GM12878 (cell line): Measurements from ENCODE around the gene IMMP2L. TPM values are rescaled to one million over a fixed set of nuclear protein-coding genes. Genes with fewer than 3 reads are reported as not detected.

ENCODE experiments used
- ATAC-seq: fragments of 200-7000 bp; cut with Tn5 transposase; 3 replicates; pipeline ENCODE4 v1.9.1; 2020; ENCODE audit warnings: mild to moderate bottlenecking, moderate library complexity
- BruUV-seq: library from RNA; stranded (reverse); fragments of 400-500 nt; replicated peaks from 2 replicates; lab custom pipeline; 2021; lab: Mats Ljungman, UMichigan
- CTCF ChIA-PET: fragments of 300-600 bp; sonication (Branson Sonifier 250); formaldehyde crosslinking; extraction: SDS; loops from one replicate; lab custom pipeline; 2021; ENCODE audit warnings: inconsistent platforms; lab: Yijun Ruan, JAX
- POLR2A ChIA-PET: fragments of 350-600 bp; formaldehyde crosslinking; extraction: SDS; loops from one replicate; lab custom pipeline; 2021; ENCODE audit warnings: inconsistent platforms; lab: Charles Lee
- RAD21 ChIA-PET: fragments of 300-600 bp; sonication (Branson Sonifier 250); formaldehyde crosslinking; loops from one replicate; lab custom pipeline; 2023; ENCODE audit warnings: antibody characterized with exemption; ENCODE audit not compliant: unreplicated experiment; lab: Charles Lee
- SMC1A ChIA-PET: fragments of 300-600 bp; sonication (Branson Sonifier 250); formaldehyde crosslinking; loops from one replicate; lab custom pipeline; 2023; ENCODE audit not compliant: unreplicated experiment, uncharacterized antibody; lab: Charles Lee
- DNase-seq: peaks from one replicate; pipeline ENCODE4 v3.0.0-alpha.2; 2011; ENCODE audit warnings: low read depth, low spot score
- FAIRE-seq: peaks from 3 replicates; lab custom pipeline; 2011; peaks lifted over from hg19 to GRCh38; lab: Jason Lieb, UNC
- H2AFZ ChIP-seq: 2 replicates; pipeline ENCODE4 v1.6.0; 2011; ENCODE audit warnings: low read depth, low read length, control low read depth; ENCODE audit not compliant: control insufficient read depth
- H3K27ac ChIP-seq: 2 replicates; pipeline ENCODE4 v1.5.1; 2011; ENCODE audit warnings: control low read depth; ENCODE audit not compliant: control insufficient read depth, insufficient read depth
- H3K27me3 ChIP-seq, 2 experiments: replicated peaks in 1 of 2; 2 replicates each; pipeline versions ENCODE4 v1.6.0 to v1.6.1; 2011; ENCODE audit warnings: low read length in 1 of 2; ENCODE audit not compliant: control insufficient read depth in 2 of 2, insufficient read depth in 2 of 2
- H3K36me3 ChIP-seq, 2 experiments: 2 replicates each; pipeline ENCODE4 v1.5.1; 2011; ENCODE audit warnings: low read length in 1 of 2; ENCODE audit not compliant: control insufficient read depth in 2 of 2, insufficient read depth in 2 of 2
- H3K4me1 ChIP-seq: 2 replicates; pipeline ENCODE4 v1.6.1; 2011; ENCODE audit warnings: mild to moderate bottlenecking, low read length, moderate library complexity, mixed read lengths; ENCODE audit not compliant: control insufficient read depth, insufficient read depth
- H3K4me2 ChIP-seq: 2 replicates; pipeline ENCODE4 v1.6.0; 2011; ENCODE audit warnings: control low read depth; ENCODE audit not compliant: control insufficient read depth, insufficient read depth
- H3K4me3 ChIP-seq: fragments of 200-600 bp; sonication (generic); 2 replicates; pipeline ENCODE4 v1.5.1; 2016
- H3K79me2 ChIP-seq: 2 replicates; pipeline ENCODE4 v1.6.0; 2011; ENCODE audit warnings: low read length; ENCODE audit not compliant: control insufficient read depth, insufficient read depth
- H3K9ac ChIP-seq: 2 replicates; pipeline ENCODE4 v1.8.0; 2011; ENCODE audit warnings: low read length, control low read depth, mixed read lengths; ENCODE audit not compliant: control insufficient read depth, insufficient read depth
- H3K9me3 ChIP-seq: replicated peaks from 3 replicates; pipeline ENCODE4 v1.5.1; 2011; ENCODE audit warnings: mild to moderate bottlenecking, low read length; ENCODE audit not compliant: control insufficient read depth, insufficient read depth
- H4K20me1 ChIP-seq: 2 replicates; pipeline ENCODE4 v1.6.0; 2011; ENCODE audit not compliant: control insufficient read depth, insufficient read depth
- ASH2L ChIP-seq: fragments of 300-600, 200-600 bp; sonication (generic); IDR thresholded peaks from 2 replicates; pipeline ENCODE4 v1.6.1; 2017; ENCODE audit warnings: low read depth, mild to moderate bottlenecking, borderline replicate concordance
- BCL11A ChIP-seq: IDR thresholded peaks from 2 replicates; pipeline ENCODE4 v1.6.1; 2011; ENCODE audit warnings: low read depth, low read length
- CREM ChIP-seq: IDR thresholded peaks from 2 replicates; pipeline ENCODE4 v1.6.1; 2014; ENCODE audit warnings: antibody characterized with exemption, low read depth
- GABPA ChIP-seq: IDR thresholded peaks from 2 replicates; pipeline ENCODE4 v1.6.1; 2014; ENCODE audit warnings: antibody characterized with exemption, low read depth, mild to moderate bottlenecking, inconsistent platforms
- HDGF ChIP-seq: fragments of 450-650 bp; IDR thresholded peaks from 2 replicates; pipeline ENCODE4 v1.6.1; 2016; ENCODE audit warnings: antibody characterized with exemption
- JUNB ChIP-seq: IDR thresholded peaks from 2 replicates; pipeline ENCODE4 v1.6.1; 2016; ENCODE audit warnings: antibody characterized with exemption, mild to moderate bottlenecking
- KLF5 ChIP-seq: fragments of 450-650 bp; IDR thresholded peaks from 2 replicates; pipeline ENCODE4 v1.6.1; 2014; ENCODE audit warnings: mild to moderate bottlenecking; ENCODE audit not compliant: partially characterized antibody
- MYC ChIP-seq: IDR thresholded peaks from 2 replicates; pipeline ENCODE4 v1.6.1; 2011; ENCODE audit warnings: mild to moderate bottlenecking, low read length, moderate library complexity, inconsistent platforms; ENCODE audit not compliant: insufficient read depth, insufficient replicate concordance, insufficient read length, severe bottlenecking
- POLR2AphosphoS5 ChIP-seq: IDR thresholded peaks from 2 replicates; pipeline ENCODE4 v1.6.1; 2011; ENCODE audit warnings: mild to moderate bottlenecking, low read length, inconsistent platforms
- RAD21 ChIP-seq: IDR thresholded peaks from 2 replicates; pipeline ENCODE4 v1.6.1; 2011; ENCODE audit warnings: mild to moderate bottlenecking, low read depth, low read length, moderate library complexity; ENCODE audit not compliant: insufficient read depth
- RB1 ChIP-seq: fragments of 450-650 bp; formaldehyde crosslinking; IDR thresholded peaks from 2 replicates; pipeline ENCODE4 v1.6.1; 2017; ENCODE audit warnings: mild to moderate bottlenecking, borderline replicate concordance
- RELA ChIP-seq: fragments of 450-650 bp; IDR thresholded peaks from 2 replicates; pipeline ENCODE4 v1.8.0; 2014; ENCODE audit warnings: borderline replicate concordance; ENCODE audit not compliant: partially characterized antibody
- SREBF2 ChIP-seq: IDR thresholded peaks from 2 replicates; pipeline ENCODE4 v1.6.1; 2012; ENCODE audit warnings: mild to moderate bottlenecking, low read length
- SUPT20H ChIP-seq: IDR thresholded peaks from 2 replicates; pipeline ENCODE4 v1.6.1; 2011; ENCODE audit warnings: low read depth, mild to moderate bottlenecking, low read length, moderate library complexity, borderline replicate concordance; ENCODE audit not compliant: control insufficient read depth
- TCF12 ChIP-seq: IDR thresholded peaks from 2 replicates; pipeline ENCODE4 v1.6.1; 2011; ENCODE audit warnings: low read depth, mild to moderate bottlenecking, low read length
- ZNF217 ChIP-seq: fragments of 450-650 bp; IDR thresholded peaks from 2 replicates; pipeline ENCODE4 v1.6.1; 2017; ENCODE audit warnings: antibody characterized with exemption, mild to moderate bottlenecking
- in situ Hi-C: fragments of 300-500 bp; cut with MboI; formaldehyde crosslinking; loops from 9 replicates; pipeline ENCODE4 v1.14.3; 2018; ENCODE audit warnings: mixed read lengths
- intact Hi-C: fragments of 100-400 bp; cut with micrococcal nuclease; formaldehyde crosslinking; loops from one replicate; pipeline ENCODE4 v1.14.2; 2022; ENCODE audit not compliant: unreplicated experiment
- polyA plus RNA-seq, 11 experiments: library from polyadenylated mRNA; depleted of rRNA in 4 of 11; unstranded in 6 of 11; stranded (reverse) in 5 of 11; fragments of >200 nt; fragmentation: Nextera tagmentation in 4 of 11; fragmentation: Illumina TruSeq in 1 of 11; extraction: Ambion mirVana in 4 of 11; extraction: Trizol in 1 of 11; gene quantifications; 1 replicate in 1 of 11; 2 replicates in 10 of 11; pipeline versions ENCODE4 v1.2.1 to v1.2.3, GENCODE V29; 2011 to 2016; ENCODE audit warnings: inconsistent platforms in 2 of 11, missing spikeins in 2 of 11, low read depth in 1 of 11
- total RNA-seq, 4 experiments: library from RNA; depleted of rRNA in 3 of 4; stranded (reverse); fragments of >200 nt in 3 of 4; fragmentation: Illumina TruSeq in 1 of 4; extraction: Trizol in 1 of 4; gene quantifications; 2 replicates each; pipeline versions ENCODE4 v1.2.1 to v1.2.3, GENCODE V29; 2013 to 2021
- TF ChIP-seq, protein P1 (sequence below): IDR thresholded peaks from 2 replicates; pipeline ENCODE4 v1.6.1; 2012; ENCODE audit warnings: low read depth, low read length, improper control_type of control experiment
- TF ChIP-seq, protein P2 (sequence below): fragments of 450-650 bp; IDR thresholded peaks from 2 replicates; pipeline ENCODE4 v1.6.1; 2017; ENCODE audit warnings: mild to moderate bottlenecking, low read depth, inconsistent platforms; ENCODE audit not compliant: poor library complexity, severe bottlenecking
- TF ChIP-seq, protein P3 (sequence below): fragments of 450-650 bp; IDR thresholded peaks from 2 replicates; pipeline ENCODE4 v1.6.1; 2018; ENCODE audit warnings: mild to moderate bottlenecking, low read depth, moderate library complexity; ENCODE audit not compliant: partially characterized antibody

IMMP2L gene
- total and polyA plus RNA-seq, 10 of the 15 experiments (the other 5 are each of a cell fraction or from before 2014, with no cell fraction given) = 12.6 to 46.3 (median 19.6) TPM

DNA sequence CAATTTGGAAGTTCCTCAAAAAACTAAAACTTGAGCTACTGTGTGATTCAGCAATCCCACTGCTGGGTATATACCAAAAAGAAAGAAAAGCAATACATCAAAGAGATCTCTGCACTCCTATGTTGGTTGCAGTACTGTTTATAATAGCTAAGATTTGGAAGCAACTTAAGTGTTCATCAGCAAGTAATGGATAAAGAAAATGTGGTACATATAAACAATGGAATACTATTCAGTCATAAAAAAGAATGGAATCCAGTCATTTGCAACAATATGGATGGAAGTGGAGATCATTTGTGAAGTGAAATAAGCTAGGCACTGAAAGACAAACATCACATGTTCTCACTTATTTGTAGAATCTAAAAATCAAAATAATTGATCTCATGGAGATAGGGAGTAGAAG lies 16.5 kb upstream of the IMMP2L start:
- POLR2A ChIA-PET = no interaction called here
- Histone ChIP-seq H3K27me3 (no peaks in the 10 kb centered on the region), H4K20me1 (no peaks in the 10 kb centered on the region), H3K9ac (no peak overlapping the region), H3K4me2 (no peak overlapping the region), H3K79me2 (no peaks in the 10 kb centered on the region), H3K9me3 (no peaks in the 10 kb centered on the region), H3K4me3 (no peak overlapping the region), H3K36me3 (no peaks in the 10 kb centered on the region)
- intact Hi-C loops = no loop called here
- FAIRE-seq = no peak
- in situ Hi-C loops = no loop called here
- RAD21 ChIA-PET = no interaction called here
- no TSS peak for BruUV-seq
- CTCF ChIA-PET = no interaction called here
- TF ChIP-seq, protein P1, sequence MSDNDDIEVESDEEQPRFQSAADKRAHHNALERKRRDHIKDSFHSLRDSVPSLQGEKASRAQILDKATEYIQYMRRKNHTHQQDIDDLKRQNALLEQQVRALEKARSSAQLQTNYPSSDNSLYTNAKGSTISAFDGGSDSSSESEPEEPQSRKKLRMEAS = no peak
- TF ChIP-seq SREBF2 = no peak
- no peak for TF ChIP-seq HDGF
- no peak for TF ChIP-seq RAD21
- TF ChIP-seq RB1 = no peak
- TF ChIP-seq ZNF217 = no peak
- no peak for TF ChIP-seq RELA
- no peak for TF ChIP-seq MYC
- no peak for TF ChIP-seq CREM
- TF ChIP-seq, protein P2, sequence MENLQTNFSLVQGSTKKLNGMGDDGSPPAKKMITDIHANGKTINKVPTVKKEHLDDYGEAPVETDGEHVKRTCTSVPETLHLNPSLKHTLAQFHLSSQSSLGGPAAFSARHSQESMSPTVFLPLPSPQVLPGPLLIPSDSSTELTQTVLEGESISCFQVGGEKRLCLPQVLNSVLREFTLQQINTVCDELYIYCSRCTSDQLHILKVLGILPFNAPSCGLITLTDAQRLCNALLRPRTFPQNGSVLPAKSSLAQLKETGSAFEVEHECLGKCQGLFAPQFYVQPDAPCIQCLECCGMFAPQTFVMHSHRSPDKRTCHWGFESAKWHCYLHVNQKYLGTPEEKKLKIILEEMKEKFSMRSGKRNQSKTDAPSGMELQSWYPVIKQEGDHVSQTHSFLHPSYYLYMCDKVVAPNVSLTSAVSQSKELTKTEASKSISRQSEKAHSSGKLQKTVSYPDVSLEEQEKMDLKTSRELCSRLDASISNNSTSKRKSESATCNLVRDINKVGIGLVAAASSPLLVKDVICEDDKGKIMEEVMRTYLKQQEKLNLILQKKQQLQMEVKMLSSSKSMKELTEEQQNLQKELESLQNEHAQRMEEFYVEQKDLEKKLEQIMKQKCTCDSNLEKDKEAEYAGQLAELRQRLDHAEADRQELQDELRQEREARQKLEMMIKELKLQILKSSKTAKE = no peak
- no peak for TF ChIP-seq POLR2AphosphoS5
- no peak for TF ChIP-seq ASH2L
- no peak for TF ChIP-seq SUPT20H
- TF ChIP-seq TCF12 = no peak
- TF ChIP-seq GABPA = no peak
- TF ChIP-seq, protein P3, sequence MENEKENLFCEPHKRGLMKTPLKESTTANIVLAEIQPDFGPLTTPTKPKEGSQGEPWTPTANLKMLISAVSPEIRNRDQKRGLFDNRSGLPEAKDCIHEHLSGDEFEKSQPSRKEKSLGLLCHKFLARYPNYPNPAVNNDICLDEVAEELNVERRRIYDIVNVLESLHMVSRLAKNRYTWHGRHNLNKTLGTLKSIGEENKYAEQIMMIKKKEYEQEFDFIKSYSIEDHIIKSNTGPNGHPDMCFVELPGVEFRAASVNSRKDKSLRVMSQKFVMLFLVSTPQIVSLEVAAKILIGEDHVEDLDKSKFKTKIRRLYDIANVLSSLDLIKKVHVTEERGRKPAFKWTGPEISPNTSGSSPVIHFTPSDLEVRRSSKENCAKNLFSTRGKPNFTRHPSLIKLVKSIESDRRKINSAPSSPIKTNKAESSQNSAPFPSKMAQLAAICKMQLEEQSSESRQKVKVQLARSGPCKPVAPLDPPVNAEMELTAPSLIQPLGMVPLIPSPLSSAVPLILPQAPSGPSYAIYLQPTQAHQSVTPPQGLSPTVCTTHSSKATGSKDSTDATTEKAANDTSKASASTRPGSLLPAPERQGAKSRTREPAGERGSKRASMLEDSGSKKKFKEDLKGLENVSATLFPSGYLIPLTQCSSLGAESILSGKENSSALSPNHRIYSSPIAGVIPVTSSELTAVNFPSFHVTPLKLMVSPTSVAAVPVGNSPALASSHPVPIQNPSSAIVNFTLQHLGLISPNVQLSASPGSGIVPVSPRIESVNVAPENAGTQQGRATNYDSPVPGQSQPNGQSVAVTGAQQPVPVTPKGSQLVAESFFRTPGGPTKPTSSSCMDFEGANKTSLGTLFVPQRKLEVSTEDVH = no peak
- no peak for TF ChIP-seq BCL11A
- no peak for TF ChIP-seq JUNB
- no peak for TF ChIP-seq KLF5
- TF ChIP-seq, all 136 proteins: peak for 0
- no peak overlapping the region for H3K27ac ChIP-seq
- no peak for ATAC-seq
- SMC1A ChIA-PET = interaction anchor here (2.1 kb wide), 1 partner anchor 10 kb away, joined by 5 read pairs; no protein-coding TSS in a partner anchor
- H3K4me1 ChIP-seq = no peaks in the 10 kb centered on the region
- DNase-seq = no peak
- no peak overlapping the region for H2AFZ ChIP-seq
